ENCODE results near the gene TAS1R3.

Gene TAS1R3

DNA sequence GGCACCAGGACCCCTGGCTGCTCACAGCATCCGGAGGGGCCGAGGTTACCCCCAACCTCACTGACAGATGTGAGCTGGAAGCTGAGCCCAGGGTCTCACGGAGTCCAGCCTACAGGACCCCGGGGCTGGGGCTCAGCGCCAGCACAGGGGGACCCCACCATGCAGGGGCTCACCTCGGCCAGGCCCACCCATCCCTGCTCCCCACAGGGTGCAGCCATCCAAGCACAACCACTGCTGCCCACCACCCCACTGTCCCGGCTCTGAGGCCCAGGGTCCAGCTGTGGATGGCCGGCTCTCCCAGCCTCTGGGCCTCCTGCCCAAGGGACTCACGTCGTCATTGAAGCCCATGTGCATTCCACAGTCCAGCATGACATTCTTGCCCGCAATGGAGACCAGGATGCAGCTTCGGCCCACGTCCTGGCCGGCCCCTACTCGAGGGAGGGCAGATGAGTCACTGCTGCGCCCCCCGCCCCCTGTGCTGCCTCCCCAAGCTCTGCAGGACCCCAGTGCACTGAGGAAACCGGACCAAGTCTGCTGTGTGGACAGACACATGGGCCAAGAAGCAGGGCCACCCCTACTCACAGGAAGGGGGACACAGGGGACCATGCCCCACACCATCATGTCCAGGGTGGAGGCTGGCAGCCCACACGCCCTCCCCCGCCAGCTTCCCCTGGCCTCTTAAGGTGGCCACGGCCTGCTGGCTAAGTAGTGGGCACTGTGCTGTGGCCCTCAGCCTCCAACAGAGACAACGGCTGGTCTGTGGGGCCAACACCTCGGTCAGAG lies 10.2 kb upstream of the TAS1R3 start:
- Mint-ChIP-seq H3K27me3 (ENCODE audit: low read depth, poor library complexity) (peaks cover 11% of the 10 kb centered on the region), H3K4me1 (peaks cover 51% of the 10 kb centered on the region)
- no peak for TF ChIP-seq CTCF (IDR thresholded peaks at IDR 0.05)

GRCh38 chr1:1321477-1321876 lies 9.6 kb upstream of the TAS1R3 start:
- no peak for TF ChIP-seq CTCF (IDR thresholded peaks at IDR 0.05)
- Mint-ChIP-seq H3K27ac (no peak overlapping the region), H3K4me1 (peaks cover 46% of the 10 kb centered on the region), H3K9me3 (no peaks in the 10 kb centered on the region), H3K4me3 (no peak overlapping the region), H3K27me3 (ENCODE audit: low read depth, poor library complexity) (peaks cover 11% of the 10 kb centered on the region), H3K36me3 (ENCODE audit: low read depth) (peaks cover 12% of the 10 kb centered on the region)
- no peak for DNase-seq

More for the DNA sequence above, 10.2 kb upstream of the TAS1R3 start:
- Mint-ChIP-seq H3K9me3 (no peaks in the 10 kb centered on the region), H3K4me3 (no peak overlapping the region), H3K27ac (no peak overlapping the region), H3K36me3 (ENCODE audit: low read depth) (peaks cover 16% of the 10 kb centered on the region)
- DNase-seq, result no peak

DNA sequence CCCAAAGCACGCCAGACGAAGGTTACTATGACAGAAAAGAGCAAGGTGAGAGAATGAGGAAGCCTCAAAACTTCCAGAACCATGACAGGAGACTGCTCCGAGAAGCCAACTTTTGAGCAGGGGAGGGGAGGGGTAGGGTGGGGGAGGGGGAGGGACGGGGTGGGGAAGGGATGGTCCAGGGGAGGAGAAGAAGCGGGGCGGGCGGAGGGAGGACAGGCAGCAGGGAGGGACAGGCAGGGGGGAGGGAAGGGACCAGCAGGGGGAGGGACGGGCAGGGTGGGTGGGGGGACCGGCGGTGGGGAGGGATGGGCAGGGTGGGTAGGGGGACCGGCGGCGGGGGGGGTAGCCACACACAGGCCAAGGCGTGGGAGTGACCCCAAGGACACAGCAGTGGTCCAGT lies 8.7 kb upstream of the TAS1R3 start:
- Mint-ChIP-seq H3K9me3 (no peaks in the 10 kb centered on the region), H3K27me3 (ENCODE audit: low read depth, poor library complexity) (peaks cover 7% of the 10 kb centered on the region), H3K27ac (peak overlapping the region; percentile 97), H3K4me3 (peak overlapping the region; percentile 83), H3K36me3 (ENCODE audit: low read depth) (peaks cover 8% of the 10 kb centered on the region), H3K4me1 (peaks cover 42% of the 10 kb centered on the region)
- no peak for TF ChIP-seq CTCF (IDR thresholded peaks at IDR 0.05)
- no peak for DNase-seq

- H3K27me3 Mint-ChIP-seq (ENCODE audit: low read depth, poor library complexity), result peaks cover 7% of the 10 kb centered on the region
- no peak for DNase-seq
- H3K4me3 Mint-ChIP-seq, result peak overlapping the region; percentile 93
- H3K36me3 Mint-ChIP-seq (ENCODE audit: low read depth), result peaks cover 6% of the 10 kb centered on the region
- peak overlapping the region; percentile 97 for H3K27ac Mint-ChIP-seq
- TF ChIP-seq CTCF (IDR thresholded peaks at IDR 0.05), result no peak
- H3K9me3 Mint-ChIP-seq, result no peaks in the 10 kb centered on the region
- peaks cover 38% of the 10 kb centered on the region for H3K4me1 Mint-ChIP-seq
Measured at GRCh38 chr1:1322952-1323351, 8.1 kb upstream of the TAS1R3 start.

GRCh38 chr1:1324084-1324523 lies 7.0 kb upstream of the TAS1R3 start:
- Mint-ChIP-seq H3K27ac (no peak overlapping the region), H3K4me1 (peaks cover 32% of the 10 kb centered on the region), H3K27me3 (ENCODE audit: low read depth, poor library complexity) (peaks cover 7% of the 10 kb centered on the region)

More at GRCh38 chr1:1324084-1324523, 7.0 kb upstream of the TAS1R3 start:
- Mint-ChIP-seq H3K36me3 (ENCODE audit: low read depth) (peaks cover 4% of the 10 kb centered on the region), H3K9me3 (no peaks in the 10 kb centered on the region), H3K4me3 (peak overlapping the region; percentile 85)
- DNase-seq, result no peak
- TF ChIP-seq CTCF (IDR thresholded peaks at IDR 0.05), result no peak

All from nephron progenitor cell (in vitro differentiated cells).